ENCODE measurements around the gene SH3TC1.

Gene SH3TC1

DNA sequence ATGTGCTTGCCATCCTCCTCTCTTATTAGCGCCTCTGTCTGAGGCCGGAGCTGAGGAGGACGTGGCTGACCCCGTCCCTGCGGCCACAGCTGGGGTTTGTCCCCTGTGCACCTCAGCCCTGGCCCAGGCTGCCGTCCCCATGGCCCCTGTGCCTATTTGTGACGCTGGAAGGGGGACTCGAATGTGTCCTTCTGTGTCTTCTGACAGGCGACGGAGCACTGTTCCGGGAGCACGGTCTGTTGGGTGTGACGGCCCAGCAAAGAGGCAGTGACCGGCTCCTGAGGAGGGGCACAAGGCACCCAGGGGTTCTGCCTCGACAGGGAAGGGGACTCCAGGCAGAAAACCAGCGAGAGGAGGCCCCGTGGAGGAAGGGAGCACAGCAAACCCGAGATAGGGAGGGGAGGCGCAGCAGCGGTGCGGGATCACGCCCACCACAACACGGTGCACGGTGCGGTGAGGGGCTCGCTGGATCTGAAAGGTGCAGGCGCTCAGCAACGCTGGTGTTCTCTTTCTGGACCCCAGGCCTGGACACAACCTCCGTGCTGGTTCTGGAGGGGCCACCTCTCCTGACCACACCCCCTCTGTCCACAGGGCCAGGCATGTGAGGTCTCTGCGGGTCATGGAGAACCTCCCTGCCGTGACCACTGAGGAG is 5.6 kb downstream of the SH3TC1 start:
- Histone ChIP-seq H2AFZ (ENCODE audit: low read depth, low read length, severe bottlenecking) (no peak overlapping the region), H3K27me3 (ENCODE audit: low read length) (no peaks in the 10 kb centered on the region), H3K79me2 (ENCODE audit: insufficient read depth, low read length) (no peaks in the 10 kb centered on the region), H4K20me1 (ENCODE audit: low read depth, low read length) (no peaks in the 10 kb centered on the region), H3K36me3 (ENCODE audit: low read length) (no peaks in the 10 kb centered on the region), H3K9ac (ENCODE audit: low read length) (no peak overlapping the region), H3K27ac (ENCODE audit: low read depth, low read length) (no peak overlapping the region), H3K9me3 (ENCODE audit: insufficient read depth, low read length) (no peaks in the 10 kb centered on the region), H3K4me2 (ENCODE audit: low read depth, low read length, poor library complexity, severe bottlenecking) (no peak overlapping the region), H3K9me2 (replicated peaks; ENCODE audit: insufficient read depth, low read length) (no peaks in the 10 kb centered on the region), H3K4me3 (ENCODE audit: insufficient read depth, low read length, poor library complexity, severe bottlenecking) (no peak overlapping the region), H3F3A (ENCODE audit: insufficient read depth) (no peaks in the 10 kb centered on the region)
- TF ChIP-seq EZH2phosphoT487 (conservative IDR thresholded peaks at IDR 0.05; ENCODE audit: low read length) = no peak
- TF ChIP-seq, protein P1, sequence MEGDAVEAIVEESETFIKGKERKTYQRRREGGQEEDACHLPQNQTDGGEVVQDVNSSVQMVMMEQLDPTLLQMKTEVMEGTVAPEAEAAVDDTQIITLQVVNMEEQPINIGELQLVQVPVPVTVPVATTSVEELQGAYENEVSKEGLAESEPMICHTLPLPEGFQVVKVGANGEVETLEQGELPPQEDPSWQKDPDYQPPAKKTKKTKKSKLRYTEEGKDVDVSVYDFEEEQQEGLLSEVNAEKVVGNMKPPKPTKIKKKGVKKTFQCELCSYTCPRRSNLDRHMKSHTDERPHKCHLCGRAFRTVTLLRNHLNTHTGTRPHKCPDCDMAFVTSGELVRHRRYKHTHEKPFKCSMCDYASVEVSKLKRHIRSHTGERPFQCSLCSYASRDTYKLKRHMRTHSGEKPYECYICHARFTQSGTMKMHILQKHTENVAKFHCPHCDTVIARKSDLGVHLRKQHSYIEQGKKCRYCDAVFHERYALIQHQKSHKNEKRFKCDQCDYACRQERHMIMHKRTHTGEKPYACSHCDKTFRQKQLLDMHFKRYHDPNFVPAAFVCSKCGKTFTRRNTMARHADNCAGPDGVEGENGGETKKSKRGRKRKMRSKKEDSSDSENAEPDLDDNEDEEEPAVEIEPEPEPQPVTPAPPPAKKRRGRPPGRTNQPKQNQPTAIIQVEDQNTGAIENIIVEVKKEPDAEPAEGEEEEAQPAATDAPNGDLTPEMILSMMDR (IDR thresholded peaks at IDR 0.05; ENCODE audit: insufficient read depth, low read length, poor library complexity, severe bottlenecking) = no peak

DNA sequence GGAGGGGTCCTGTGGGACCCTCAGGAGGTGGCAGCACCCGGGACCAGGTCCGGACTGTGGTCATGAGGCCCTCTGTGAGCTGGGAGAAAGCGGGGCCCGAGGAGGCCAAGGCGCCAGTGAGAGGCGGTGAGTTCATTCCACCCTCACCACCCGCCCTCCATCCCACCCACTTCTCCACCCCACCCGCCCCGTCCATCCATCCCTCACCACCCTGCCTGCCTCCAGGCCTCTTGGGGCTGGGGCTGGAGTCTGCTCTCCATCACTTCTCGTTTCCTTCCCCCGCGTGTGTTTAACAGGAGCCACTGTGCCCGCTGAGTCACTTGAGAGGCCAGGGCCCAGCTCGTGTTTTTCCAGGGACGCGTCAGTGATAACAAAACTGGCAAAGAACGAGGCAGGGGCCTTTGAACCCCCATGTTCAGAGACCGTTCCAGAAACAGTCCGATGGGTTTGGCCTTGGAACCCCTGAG is 6.2 kb downstream of the SH3TC1 start:
- no peak overlapping the region for H3K4me2 ChIP-seq (ENCODE audit: low read depth, low read length, poor library complexity, severe bottlenecking)
- no peaks in the 10 kb centered on the region for H3F3A ChIP-seq (ENCODE audit: insufficient read depth)
- H3K9ac ChIP-seq (ENCODE audit: low read length) = no peak overlapping the region
- no peak for TF ChIP-seq EZH2phosphoT487 (conservative IDR thresholded peaks at IDR 0.05; ENCODE audit: low read length)
- TF ChIP-seq, protein P1 (IDR thresholded peaks at IDR 0.05; ENCODE audit: insufficient read depth, low read length, poor library complexity, severe bottlenecking) = no peak
- no peak overlapping the region for H3K27ac ChIP-seq (ENCODE audit: low read depth, low read length)
- no peaks in the 10 kb centered on the region for H4K20me1 ChIP-seq (ENCODE audit: low read depth, low read length)
- no peaks in the 10 kb centered on the region for H3K79me2 ChIP-seq (ENCODE audit: insufficient read depth, low read length)
- H3K9me2 ChIP-seq (replicated peaks; ENCODE audit: insufficient read depth, low read length) = no peaks in the 10 kb centered on the region
- H3K9me3 ChIP-seq (ENCODE audit: insufficient read depth, low read length) = no peaks in the 10 kb centered on the region
- no peak overlapping the region for H2AFZ ChIP-seq (ENCODE audit: low read depth, low read length, severe bottlenecking)
- H3K27me3 ChIP-seq (ENCODE audit: low read length) = no peaks in the 10 kb centered on the region
- no peak overlapping the region for H3K4me3 ChIP-seq (ENCODE audit: insufficient read depth, low read length, poor library complexity, severe bottlenecking)
- H3K36me3 ChIP-seq (ENCODE audit: low read length) = no peaks in the 10 kb centered on the region

DNA sequence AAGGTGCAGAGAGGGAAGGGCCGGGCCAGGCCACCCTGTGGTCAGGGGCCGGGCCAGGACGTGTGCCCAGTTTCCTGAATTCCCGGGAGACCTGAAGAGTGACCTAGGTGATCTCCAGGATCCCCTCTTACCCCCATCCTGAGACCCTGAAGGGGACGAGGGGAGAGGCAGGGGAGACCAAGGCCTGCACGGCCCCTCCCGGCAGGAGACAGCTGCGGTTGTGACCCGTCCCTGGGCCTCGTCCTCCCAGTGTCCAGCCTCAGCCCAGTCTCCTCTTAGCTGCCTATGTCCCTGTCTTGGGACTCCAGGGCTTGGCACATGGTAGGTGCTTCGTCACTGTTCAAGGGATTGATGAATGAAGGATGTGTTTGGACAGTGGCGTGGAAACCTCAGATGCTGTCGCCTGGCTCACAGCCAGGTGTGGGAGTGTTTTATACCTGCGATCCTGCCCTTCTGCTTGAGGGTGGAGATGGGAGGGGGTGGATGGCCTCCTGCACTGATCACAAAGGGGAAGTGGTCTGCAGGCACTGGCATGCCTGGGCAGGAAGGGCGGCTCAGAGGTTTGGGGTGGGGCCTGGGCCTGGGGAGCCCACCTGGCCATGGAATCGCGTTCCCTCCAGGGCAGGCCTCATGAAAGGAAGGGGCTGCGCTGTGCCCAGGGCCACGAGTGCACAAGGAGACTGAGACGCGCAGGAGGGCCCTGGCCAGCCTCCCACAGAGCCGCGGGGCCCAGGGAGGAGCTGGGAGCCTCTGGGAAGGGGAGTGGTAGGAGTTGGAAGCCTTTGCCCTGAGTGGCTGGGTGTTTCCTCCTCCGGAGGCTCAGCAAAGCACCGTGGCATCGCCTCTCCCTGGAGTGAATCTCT is 6.9 kb downstream of the SH3TC1 start:
- H3K4me3 ChIP-seq (ENCODE audit: insufficient read depth, low read length, poor library complexity, severe bottlenecking) = no peak overlapping the region
- no peak overlapping the region for H3K9ac ChIP-seq (ENCODE audit: low read length)

More for the DNA sequence above, 6.9 kb downstream of the SH3TC1 start:
- no peaks in the 10 kb centered on the region for H3K27me3 ChIP-seq (ENCODE audit: low read length)
- H3K9me2 ChIP-seq (replicated peaks; ENCODE audit: insufficient read depth, low read length) = no peaks in the 10 kb centered on the region
- H3K9me3 ChIP-seq (ENCODE audit: insufficient read depth, low read length) = no peaks in the 10 kb centered on the region
- no peak overlapping the region for H3K4me2 ChIP-seq (ENCODE audit: low read depth, low read length, poor library complexity, severe bottlenecking)
- TF ChIP-seq EZH2phosphoT487 (conservative IDR thresholded peaks at IDR 0.05; ENCODE audit: low read length) = no peak
- TF ChIP-seq, protein P1 (IDR thresholded peaks at IDR 0.05; ENCODE audit: insufficient read depth, low read length, poor library complexity, severe bottlenecking) = no peak
- H3K27ac ChIP-seq (ENCODE audit: low read depth, low read length) = no peak overlapping the region
- H3F3A ChIP-seq (ENCODE audit: insufficient read depth) = no peaks in the 10 kb centered on the region
- H4K20me1 ChIP-seq (ENCODE audit: low read depth, low read length) = no peaks in the 10 kb centered on the region
- H2AFZ ChIP-seq (ENCODE audit: low read depth, low read length, severe bottlenecking) = no peak overlapping the region
- H3K79me2 ChIP-seq (ENCODE audit: insufficient read depth, low read length) = no peaks in the 10 kb centered on the region
- H3K36me3 ChIP-seq (ENCODE audit: low read length) = no peaks in the 10 kb centered on the region

Data from SU-DHL-6 (cell line).